Measurements from ENCODE around the gene AEN. TPM values are rescaled to one million over a fixed set of nuclear protein-coding genes. Genes with fewer than 3 reads are reported as not detected.

Gene AEN
- total and polyA plus RNA-seq, 11 donors = 3.8 to 21.8 (median 6.6) TPM

DNA sequence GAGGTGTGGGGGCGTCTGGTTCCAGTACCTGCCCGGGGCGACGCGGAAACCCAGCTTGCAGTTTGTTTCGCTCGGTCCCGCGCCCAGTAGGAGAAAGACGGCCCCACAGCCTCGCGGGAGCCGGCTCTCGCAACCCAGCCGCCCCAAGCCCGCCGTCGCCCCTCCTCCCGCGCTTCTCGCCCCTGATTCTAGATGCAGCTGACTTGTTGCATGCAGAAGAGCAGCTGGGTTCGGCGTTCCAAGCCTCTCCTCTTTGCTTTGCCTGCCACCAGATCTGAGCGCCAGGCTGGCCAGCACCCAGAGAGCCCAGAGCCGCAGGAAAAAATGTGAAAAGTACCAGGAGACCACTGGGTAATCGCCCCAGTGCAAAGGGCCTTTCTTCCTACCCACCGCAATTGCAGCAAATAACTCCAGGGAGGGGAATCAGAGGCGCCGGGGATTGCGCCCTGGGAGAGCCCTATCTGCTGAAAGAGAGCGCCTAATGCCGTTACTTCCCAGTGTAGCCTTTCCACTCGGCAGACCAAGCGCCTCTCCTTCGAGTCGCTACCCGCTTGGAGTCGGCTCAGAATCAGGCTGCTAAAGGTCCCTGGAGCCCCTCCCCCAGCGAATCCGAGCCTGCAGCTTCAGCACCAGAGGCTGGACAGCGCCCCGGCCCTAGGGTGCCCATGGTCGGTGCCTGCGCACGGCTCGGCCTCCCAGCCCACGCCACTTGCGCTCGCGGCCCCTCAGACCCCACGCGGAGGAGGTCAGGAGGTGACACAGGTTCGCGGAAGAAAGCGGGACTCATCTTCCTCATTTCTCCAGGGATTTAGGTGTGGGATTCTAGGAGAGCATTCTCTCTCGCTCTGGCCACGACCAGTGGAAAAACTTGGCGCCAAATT lies 15.7 kb upstream of the AEN start:
- WGBS, 4 donors = 2 to 6% (median 2%) methylated on average over 25 to 58 of the region's 58 CpGs
- Histone ChIP-seq H3K27ac (no peak overlapping the region), H3K4me3 (peak overlapping the region in 4 of 12 donors; percentile 3 to 24 (median 14)), H3K27me3 (peaks cover 20 to 64% (median 40%) of the 10 kb centered on the region in 9 donors), H3K36me3 (no peaks in the 10 kb centered on the region), H3K9me3 (no peaks in the 10 kb centered on the region), H3K4me1 (peaks cover 0 to 21% (median 7%) of the 10 kb centered on the region in 12 donors)
- peak in 4 of 5 donors; percentile 48 to 74 (median 63) for DNase-seq
- TF ChIP-seq POLR2A (IDR thresholded peaks at IDR 0.05) (no peak), CTCF (IDR thresholded peaks at IDR 0.05) (no peak)
- peak; percentile 64 to 92 (median 88) for ATAC-seq
- intact Hi-C loops (cut with DNase I) = loop anchor here in 1 of 10 donors (10.0 kb wide), 1 partner anchor 69 kb away; no protein-coding TSS in a partner anchor

DNA sequence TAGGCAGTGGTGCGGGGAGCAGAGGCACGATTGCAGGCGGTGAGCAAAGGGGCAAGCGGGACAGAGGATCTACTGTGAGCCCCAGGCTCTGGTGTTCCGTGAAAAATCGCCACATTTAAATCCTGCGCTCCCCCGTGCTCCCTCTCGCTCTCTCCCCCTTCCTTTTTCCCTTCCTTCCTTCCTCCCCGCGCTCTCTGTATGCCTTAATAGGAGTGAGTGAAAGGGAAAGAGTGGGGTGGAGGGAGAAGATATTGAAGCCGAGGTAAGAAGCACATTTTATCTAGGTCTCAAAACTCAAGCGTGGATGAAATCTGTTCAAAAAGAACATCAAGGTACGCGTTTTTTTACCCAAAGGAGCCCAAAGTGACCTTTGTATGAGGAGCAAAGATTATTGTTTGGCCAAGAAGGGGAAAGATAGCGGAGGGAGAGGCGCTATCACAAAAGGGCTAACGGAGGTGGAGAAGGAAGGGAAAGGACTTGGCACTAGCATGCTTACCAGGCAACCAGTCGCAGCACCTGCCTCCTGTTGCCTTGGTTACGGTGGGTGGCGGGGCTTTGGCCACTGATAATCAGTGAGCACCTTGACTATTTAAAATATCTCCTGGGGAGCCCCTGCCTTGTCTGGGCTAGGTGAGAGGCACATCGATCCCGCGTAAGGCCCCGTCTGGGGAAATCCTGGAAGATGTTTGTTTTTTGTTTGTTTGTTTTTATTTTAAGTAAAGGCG lies 14.9 kb upstream of the AEN start:
- DNase-seq = no peak
- H3K36me3 ChIP-seq = no peaks in the 10 kb centered on the region
- 12 to 16% (median 15%) methylated on average over 26 of the region's 26 CpGs for WGBS, 4 donors

DNA sequence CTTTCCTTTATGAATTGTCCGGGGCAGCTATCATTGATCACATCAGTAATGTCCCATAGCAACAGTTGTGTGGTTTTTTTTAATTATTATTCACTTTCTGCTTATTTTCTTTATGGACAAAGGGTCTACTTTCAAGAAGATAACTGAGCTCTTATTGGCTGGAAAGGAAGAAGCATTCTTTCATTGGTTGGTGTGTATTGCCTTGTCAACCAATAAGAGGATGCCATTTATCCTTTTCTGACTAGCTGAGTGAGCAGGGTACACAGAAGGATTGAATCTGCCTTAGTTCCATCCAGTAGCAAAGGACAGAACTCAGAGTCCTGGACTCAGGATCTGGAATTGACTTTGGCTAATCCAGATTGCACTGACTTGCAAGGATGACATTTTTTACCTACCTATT lies 13.2 kb upstream of the AEN start:
- no peaks in the 10 kb centered on the region for H3K9me3 ChIP-seq
- peaks cover 0 to 21% (median 7%) of the 10 kb centered on the region in 12 donors for H3K4me1 ChIP-seq
- no peak for ATAC-seq
- H3K4me3 ChIP-seq = no peak overlapping the region
- no peak for DNase-seq
- TF ChIP-seq POLR2A (IDR thresholded peaks at IDR 0.05) (no peak), CTCF (IDR thresholded peaks at IDR 0.05) (no peak)
- no peak overlapping the region for H3K27ac ChIP-seq
- peaks cover 20 to 55% (median 40%) of the 10 kb centered on the region in 9 donors for H3K27me3 ChIP-seq
- WGBS, 4 donors = 83 to 91% (median 90%) methylated on average over 1 of the region's 1 CpG
- H3K36me3 ChIP-seq = no peaks in the 10 kb centered on the region
- intact Hi-C loops (cut with DNase I) = loop anchor here in 1 of 10 donors (10.0 kb wide), 1 partner anchor 67 kb away; no protein-coding TSS in a partner anchor

More for the DNA sequence above, 14.9 kb upstream of the AEN start:
- intact Hi-C loops (cut with DNase I) = loop anchor here in 1 of 10 donors (10.0 kb wide), 1 partner anchor 69 kb away; no protein-coding TSS in a partner anchor
- H3K4me1 ChIP-seq = peaks cover 0 to 21% (median 7%) of the 10 kb centered on the region in 12 donors
- H3K4me3 ChIP-seq = no peak overlapping the region
- no peaks in the 10 kb centered on the region for H3K9me3 ChIP-seq
- peaks cover 20 to 64% (median 40%) of the 10 kb centered on the region in 9 donors for H3K27me3 ChIP-seq
- no peak for ATAC-seq
- no peak overlapping the region for H3K27ac ChIP-seq
- TF ChIP-seq POLR2A (IDR thresholded peaks at IDR 0.05) (no peak), CTCF (IDR thresholded peaks at IDR 0.05) (no peak)

All from heart left ventricle (tissue), 16 donors.